Stimulated activated CD4-positive, alpha-beta T cell treated with anti-CD3 and anti-CD28 coated beads, Interleukin-12 subunit alpha, Interleukin-12 subunit beta, amount 100 ng/mL, for 48 hours (primary cell): ENCODE measurements around the gene PCP4L1.
"Not testable (repeated sequence)": the region's sequence is repeated elsewhere in the genome, so short reads cannot be mapped to it uniquely, and the experiment has no call there.

ENCODE experiments used
- DNase-seq, 3 donors: peaks; one replicate each; pipeline ENCODE4 v3.0.0-alpha.2; 2020; ENCODE audit warnings: low read depth in 2 of 3, low spot score in 1 of 3

PCP4L1 gene

DNA sequence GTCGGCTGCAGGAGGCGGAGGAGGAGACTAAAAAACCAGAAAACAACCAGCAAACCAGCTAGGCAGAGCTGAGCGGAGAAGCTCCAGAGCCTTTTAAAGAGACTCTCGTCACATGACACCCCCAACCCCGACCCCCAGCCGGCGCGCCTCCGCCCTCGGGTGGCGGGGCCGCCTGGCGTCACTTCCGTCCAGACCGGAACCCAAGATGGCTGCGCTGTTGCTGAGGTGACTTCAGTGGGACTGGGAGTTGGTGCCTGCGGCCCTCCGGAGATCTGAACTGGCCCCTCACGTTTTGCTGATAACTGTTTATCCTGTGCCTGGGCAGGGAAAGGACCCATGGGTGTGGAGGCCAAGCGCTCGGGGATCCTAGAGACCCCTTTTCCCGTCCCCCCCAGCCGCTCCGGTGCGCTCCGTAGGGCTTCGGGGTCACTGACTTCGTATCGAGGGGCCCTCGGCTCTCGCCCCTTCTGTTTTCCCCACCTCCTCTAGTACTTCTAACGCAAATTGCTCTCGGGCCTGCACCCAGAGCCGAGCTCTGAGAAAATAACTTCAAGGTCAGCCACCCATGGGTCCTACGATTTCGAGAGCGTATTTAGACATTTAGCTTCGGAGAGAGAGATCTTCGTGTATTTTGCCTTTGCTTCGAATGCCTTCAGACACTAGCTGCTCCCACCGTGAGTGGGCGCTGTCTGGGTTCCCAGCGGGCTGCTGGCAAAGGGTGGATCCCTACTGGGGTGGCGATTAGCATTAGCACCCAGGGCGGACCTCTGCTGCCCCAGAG is 55.8 kb downstream of the PCP4L1 start, which contains the start of gene SDHC:
Gene SDHC, plus strand, starts transcription at position 181 of the 781 bp plus-strand sequence. Its CDS starts 25 bp downstream, at position 206.
- peak; percentile 76 to 81 (median 79) for DNase-seq

DNA sequence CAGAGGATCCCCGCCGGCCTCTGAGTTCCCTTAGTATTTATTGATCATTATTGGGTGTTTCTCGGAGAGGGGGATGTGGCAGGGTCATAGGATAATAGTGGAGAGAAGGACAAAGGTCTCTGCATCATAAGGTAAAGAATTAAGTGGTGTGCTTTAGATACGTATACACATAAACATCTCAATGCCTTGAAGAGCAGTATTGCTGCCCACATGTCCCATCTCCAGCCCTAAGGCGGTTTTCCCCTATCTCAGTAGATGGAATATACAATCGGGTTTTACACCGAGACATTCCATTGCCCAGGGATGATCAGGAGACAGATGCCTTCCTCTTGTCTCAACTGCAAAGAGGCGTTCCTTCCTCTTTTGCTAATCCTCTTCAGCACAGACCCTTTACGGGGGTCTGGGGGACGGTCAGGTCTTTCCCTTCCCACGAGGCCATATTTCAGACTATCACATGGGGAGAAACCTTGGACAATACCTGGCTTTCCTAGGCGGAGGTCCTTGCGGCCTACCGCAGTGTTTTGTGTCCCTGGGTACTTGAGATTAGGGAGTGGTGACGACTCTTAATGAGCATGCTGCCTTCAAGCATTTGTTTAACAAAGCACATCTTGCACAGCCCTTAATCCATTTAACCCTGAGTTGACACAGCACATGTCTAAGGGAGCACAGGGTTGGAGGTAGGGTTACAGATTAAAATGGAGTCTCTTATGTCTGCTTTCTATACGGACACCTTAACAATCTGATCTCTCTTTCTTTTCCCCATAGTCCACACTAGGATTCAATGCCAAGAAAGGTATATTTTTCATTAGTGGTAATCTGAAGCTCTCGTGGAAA is 57.5 kb downstream of the PCP4L1 start:
- DNase-seq = not testable (repeated sequence)

DNA sequence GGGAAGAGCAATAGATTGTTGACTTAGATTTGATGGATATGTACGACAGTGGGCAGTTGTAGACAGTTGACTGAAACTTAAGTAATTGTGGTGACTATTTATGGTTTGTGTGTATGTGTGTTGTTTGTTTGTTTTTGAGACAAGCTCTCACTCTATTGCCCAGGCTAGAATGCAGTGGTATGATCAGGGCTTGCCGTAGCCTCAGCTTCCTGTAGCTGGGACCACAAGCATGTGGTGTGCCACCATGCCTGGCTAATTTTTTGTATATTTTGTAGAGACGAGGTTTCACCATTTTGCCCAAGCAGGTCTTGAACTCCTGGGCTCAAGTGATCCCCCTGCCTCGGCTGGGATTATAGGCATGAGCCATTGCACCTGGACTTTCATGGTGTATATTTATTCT is 65.5 kb downstream of the PCP4L1 start:
- no peak for DNase-seq

DNA sequence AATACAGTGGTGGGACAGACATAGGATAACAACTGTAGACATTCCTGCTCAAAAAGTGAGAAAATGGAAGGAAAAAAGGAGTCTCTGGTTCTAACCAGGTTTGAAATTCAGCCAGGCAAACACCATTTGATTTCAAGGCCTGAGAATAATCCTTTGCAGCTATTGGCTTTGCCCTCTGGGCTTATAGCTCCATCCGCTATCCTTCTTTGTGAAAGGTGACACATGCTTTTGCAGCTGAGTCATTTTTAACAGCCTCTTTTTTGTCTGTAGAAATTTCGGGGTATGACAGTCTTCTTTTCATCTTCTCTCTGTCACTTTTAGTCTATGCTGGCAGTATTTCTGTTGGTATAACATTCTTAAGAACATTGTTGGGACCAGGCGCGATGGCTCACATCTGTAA is 71.8 kb downstream of the PCP4L1 start:
- no peak for DNase-seq

DNA sequence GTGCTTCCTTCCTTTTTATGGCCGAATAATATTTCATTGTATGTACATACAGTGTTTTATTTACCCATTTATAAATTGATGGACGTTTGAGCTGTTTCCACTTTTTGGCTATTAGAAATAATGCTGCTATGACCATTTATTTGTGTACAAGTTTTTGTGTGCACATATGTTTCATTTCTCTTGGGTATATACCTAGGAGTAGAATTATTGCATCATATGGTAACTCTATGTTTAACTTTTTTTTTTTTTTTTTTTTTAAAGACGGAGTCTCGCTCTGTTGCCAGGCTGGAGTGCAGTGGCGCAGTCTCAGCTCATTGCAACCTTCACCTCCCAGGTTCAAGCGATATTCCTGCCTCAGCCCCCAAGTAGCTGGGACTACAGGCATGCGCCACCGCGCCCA is 74.6 kb downstream of the PCP4L1 start:
- no peak for DNase-seq
